ENCODE results near the gene CASP14. TPM values are rescaled to one million over a fixed set of nuclear protein-coding genes. Genes with fewer than 3 reads are reported as not detected.
A peak's percentile ranks its signal among the peaks of the same experiment; 100 is the strongest.
"Not testable (repeated sequence)": the region's sequence is repeated elsewhere in the genome, so short reads cannot be mapped to it uniquely, and the experiment has no call there.

CASP14 gene
- total RNA-seq, 1 donor = not detected

DNA sequence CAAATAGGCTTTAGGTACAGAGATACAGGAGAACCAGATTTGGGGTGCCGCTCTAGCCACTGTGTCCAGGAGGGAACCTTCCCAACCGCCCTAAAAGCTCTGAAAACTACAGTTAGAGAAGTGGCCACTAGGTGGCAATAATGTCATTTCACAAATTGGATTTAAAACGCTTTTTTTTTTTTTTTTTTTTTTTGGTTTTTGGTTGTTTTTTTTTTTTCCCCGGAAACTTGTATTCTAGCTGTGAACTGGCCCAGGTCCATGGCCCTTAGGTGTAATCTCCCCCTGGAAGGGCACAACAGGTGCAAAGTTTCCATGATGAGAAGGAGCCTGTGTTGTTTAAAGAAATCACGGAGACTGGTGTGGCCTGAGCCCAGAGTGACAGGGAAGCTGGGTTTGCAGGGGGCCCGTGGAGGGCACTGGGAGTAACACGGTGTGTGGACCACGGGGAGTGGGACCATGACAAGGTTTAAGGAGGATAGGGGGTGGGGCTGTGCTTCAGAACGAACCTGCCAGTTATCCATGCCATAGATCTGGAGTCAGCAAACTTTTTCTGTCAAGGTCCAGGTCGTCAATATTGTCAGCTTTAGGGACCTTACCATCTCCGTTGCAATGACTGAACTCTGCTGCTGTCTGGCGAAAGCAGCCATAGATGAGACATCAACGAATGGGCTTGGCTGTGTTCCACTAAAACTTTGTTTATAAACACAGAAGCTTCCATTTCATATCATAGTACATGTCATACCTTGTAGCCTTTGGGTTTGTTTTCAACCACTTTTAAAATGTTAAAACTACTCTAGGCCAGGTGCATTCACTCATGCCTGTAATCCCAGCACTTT is 42.9 kb downstream of the CASP14 start:
- peak; percentile 77 for DNase-seq (ENCODE audit: low read depth)
- TF ChIP-seq, protein P1, sequence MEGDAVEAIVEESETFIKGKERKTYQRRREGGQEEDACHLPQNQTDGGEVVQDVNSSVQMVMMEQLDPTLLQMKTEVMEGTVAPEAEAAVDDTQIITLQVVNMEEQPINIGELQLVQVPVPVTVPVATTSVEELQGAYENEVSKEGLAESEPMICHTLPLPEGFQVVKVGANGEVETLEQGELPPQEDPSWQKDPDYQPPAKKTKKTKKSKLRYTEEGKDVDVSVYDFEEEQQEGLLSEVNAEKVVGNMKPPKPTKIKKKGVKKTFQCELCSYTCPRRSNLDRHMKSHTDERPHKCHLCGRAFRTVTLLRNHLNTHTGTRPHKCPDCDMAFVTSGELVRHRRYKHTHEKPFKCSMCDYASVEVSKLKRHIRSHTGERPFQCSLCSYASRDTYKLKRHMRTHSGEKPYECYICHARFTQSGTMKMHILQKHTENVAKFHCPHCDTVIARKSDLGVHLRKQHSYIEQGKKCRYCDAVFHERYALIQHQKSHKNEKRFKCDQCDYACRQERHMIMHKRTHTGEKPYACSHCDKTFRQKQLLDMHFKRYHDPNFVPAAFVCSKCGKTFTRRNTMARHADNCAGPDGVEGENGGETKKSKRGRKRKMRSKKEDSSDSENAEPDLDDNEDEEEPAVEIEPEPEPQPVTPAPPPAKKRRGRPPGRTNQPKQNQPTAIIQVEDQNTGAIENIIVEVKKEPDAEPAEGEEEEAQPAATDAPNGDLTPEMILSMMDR (IDR thresholded peaks at IDR 0.05; ENCODE audit: insufficient read depth, low read depth, low read length) = peak; percentile 68
- H3K4me3 ChIP-seq (ENCODE audit: low read depth, low read length) = no peak overlapping the region

DNA sequence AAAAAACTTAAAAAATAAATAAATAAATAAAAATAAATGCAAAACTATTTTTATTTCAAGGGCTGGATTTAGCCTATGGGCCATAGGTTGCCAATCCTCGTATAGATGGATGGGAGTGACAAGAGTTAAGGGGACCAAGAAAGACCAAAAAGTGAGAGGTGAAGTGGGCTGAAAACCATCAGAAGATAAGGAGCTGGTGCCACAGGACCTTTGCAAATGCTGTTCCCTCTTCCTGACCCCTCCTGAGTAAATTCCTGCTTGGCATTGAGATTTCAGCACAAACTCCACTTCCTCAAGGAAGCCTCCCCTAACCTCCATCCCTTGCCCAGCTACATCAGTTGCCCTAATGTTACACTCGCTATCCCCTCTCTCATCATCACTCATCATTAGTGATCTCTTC is 43.7 kb downstream of the CASP14 start:
- no peak for DNase-seq (ENCODE audit: low read depth)
- no peak overlapping the region for H3K4me3 ChIP-seq (ENCODE audit: low read depth, low read length)
- TF ChIP-seq, protein P1 (IDR thresholded peaks at IDR 0.05; ENCODE audit: insufficient read depth, low read depth, low read length) = no peak

DNA sequence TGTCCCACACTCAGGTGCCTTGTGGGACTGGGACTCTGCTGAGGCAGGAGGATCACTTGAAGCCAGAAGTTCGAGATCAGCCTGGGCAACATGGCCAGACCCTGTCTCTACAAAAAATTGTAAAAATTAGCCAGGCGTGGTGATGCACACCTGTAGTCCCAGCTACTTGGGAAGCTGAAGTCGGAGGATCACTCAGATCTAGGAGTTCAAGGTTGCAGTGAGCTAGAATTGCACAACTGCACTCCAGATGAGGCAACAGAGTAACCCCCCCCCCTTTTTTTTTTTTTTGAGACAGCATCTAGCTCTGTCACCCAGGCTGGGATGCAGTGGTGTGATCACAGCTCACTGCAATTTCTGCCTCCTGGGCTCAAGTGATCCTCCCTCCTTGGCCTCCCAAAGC is 46.9 kb downstream of the CASP14 start:
- DNase-seq (ENCODE audit: low read depth) = no peak
- TF ChIP-seq, protein P1 (IDR thresholded peaks at IDR 0.05; ENCODE audit: insufficient read depth, low read depth, low read length) = no peak
- H3K4me3 ChIP-seq (ENCODE audit: low read depth, low read length) = no peak overlapping the region

DNA sequence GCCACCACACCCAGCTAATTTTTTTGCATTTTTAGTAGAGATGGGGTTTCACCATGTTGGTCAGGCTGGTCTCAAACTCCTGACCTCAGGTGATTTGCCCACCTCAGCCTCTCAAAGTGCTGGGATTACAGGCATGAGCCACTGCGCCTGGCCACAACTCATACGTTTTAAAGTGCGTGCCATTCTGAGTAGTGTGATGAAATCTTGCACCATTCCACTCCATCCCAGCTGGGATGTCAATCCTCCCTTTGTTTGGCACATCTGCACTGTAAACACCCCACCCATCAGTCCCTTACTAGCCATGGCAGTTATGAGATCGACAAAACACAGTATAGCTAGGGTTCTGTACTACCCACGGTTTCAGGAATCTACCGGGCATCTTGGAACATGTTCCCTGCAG is 48.7 kb downstream of the CASP14 start:
- not testable (repeated sequence) for H3K4me3 ChIP-seq (ENCODE audit: low read depth, low read length); DNase-seq (ENCODE audit: low read depth)

DNA sequence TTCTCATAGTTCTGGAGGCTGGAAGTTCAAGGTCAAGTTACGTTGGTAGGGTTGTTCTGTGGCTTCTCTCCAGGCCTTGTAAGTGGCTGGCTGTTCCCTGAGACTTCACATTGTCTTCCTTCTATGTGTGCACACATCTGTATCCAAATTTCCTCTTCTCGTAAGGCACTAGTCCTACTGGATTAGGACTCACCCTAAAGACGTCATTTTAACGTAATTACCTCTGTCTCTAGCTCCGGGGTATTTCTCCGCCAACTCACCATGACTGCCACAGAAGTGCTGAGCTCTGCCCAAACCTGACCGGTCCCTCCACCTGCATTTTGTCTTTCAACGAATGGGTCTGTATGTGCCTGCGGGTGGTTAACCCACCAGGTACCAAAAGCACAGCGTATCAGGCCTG is 49.2 kb downstream of the CASP14 start:
- TF ChIP-seq, protein P1 (IDR thresholded peaks at IDR 0.05; ENCODE audit: insufficient read depth, low read depth, low read length) = no peak
- H3K4me3 ChIP-seq (ENCODE audit: low read depth, low read length) = no peak overlapping the region
- DNase-seq (ENCODE audit: low read depth) = no peak

DNA sequence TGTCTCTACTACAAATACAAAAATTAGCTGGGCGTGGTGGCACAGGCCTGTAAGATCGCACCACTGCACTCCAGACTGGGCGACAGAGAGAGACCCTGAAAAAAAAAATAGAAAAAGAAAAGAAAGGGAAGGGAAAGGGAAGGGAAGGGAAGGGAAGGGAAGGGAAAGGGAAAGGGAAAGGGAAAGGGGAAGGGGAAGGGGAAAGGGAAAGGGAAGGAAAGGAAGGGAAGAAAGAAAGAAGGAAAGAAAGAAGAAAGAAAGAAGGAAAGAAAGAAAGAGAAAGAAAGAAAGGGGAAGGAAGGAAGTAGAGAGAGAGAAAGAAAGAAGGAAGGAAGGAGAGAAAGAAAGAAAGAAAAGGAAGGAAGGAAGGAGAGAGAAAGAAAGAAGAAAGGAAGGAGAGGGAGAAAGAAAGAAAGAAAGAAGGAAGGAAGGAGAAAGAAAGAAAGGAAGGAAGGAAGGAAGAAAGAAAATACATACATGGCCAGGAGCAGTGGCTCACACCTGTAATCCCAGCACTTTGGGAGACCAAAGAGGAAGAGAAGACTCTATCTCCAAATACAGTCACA is 49.8 kb downstream of the CASP14 start:
- no peak overlapping the region for H3K4me3 ChIP-seq (ENCODE audit: low read depth, low read length)
- no peak for DNase-seq (ENCODE audit: low read depth)
- TF ChIP-seq, protein P1 (IDR thresholded peaks at IDR 0.05; ENCODE audit: insufficient read depth, low read depth, low read length) = no peak

DNA sequence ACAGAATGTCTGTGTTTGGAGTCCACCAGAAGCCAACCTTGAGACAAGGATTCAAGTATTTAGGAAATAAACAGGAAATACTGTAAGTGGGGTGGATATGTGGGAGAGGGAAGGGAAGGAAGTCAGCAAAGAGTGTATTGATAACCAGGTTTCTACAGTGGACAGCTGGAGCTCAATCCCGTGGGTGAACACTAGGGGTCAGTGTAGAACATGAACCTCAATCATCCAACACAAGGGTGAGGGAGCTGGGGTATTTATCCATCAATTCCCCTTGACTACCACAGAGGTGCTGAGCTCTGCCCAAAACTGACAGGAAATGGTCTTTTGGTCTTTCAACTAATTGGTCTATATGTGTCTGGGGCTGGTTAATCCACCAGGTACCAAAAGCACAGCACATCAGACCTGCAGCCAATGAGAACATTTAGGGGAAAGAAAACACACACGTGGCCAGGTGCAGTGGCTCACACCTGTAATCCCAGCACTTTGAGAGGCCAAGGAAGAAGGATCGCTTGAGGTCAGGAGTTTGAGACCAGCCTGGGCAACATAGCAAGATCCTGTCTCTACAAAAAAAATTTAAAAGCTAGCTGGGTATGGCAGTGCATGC is 52.3 kb downstream of the CASP14 start:
- H3K4me3 ChIP-seq (ENCODE audit: low read depth, low read length) = no peak overlapping the region
- peak; percentile 52 for DNase-seq (ENCODE audit: low read depth)
- TF ChIP-seq, protein P1 (IDR thresholded peaks at IDR 0.05; ENCODE audit: insufficient read depth, low read depth, low read length) = peak; percentile 82

Measured in fibroblast of villous mesenchyme (primary cell).